ENCODE data around the gene RERE. TPM values are rescaled to one million over a fixed set of nuclear protein-coding genes. Genes with fewer than 3 reads are reported as not detected.
A peak's percentile ranks its signal among the peaks of the same experiment; 100 is the strongest.

The RERE gene
- total RNA-seq: 215 TPM

DNA sequence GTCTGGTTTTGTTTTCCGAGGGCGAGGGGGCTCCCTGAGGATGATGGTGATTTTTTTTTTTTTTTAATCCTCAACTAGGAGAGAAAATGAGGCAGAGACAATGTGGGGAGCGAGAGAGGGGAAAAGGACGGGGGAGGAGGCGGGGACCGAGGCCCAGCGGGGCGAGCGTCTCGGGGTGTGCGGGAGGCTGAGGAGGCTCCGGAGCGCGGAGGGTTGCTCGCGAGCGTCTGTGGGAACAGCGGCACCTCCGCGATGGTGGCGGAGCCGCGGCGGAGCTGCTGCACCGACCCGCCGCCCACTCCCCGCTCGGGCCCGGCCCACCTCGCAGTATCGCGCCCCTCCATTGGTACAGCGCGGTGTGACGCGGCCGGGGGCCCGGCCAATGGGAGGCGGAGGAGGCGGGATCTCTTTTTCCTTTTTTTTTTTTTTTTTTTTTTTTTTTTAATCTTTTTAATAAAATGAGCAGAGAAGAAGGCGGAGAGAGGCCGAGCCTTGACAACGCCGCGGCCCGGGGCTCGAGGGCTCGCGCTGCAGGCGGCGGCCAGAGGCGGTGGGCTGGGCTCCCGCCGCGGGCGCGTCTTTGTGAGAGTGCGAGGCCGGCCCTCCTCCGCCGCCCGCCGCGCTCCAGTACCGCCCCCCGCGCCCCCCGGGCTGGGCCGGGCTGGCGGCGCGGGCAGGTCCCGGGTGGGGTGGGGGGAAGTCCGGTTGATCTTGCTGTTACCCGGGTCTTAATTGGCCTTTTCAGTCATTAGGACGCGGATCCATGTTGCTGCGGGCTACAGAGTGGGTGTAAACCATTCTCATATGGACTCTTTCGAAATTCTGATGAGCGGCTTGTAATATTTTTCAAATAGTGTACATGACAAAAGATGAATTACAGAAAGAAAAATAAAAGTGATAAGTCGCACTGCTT, at the start of gene RERE:
Gene RERE (minus strand): TSS at position 229 of the 913 bp plus-strand sequence.
- DNase-seq (ENCODE audit: low spot score): peak; percentile 95

GRCh38 chr1:8866792-8867415, 49.5 kb upstream of the RERE start:
- DNase-seq (ENCODE audit: low spot score): no peak

GRCh38 chr1:8866173-8866791, 48.8 kb upstream of the RERE start:
- no peak for DNase-seq (ENCODE audit: low spot score)

- no peak for DNase-seq (ENCODE audit: low spot score)
Measured at GRCh38 chr1:8864713-8865344, 47.4 kb upstream of the RERE start.

GRCh38 chr1:8863794-8864233, 46.4 kb upstream of the RERE start:
- no peak for DNase-seq (ENCODE audit: low spot score)

GRCh38 chr1:8863138-8863537, 45.7 kb upstream of the RERE start:
- no peak for DNase-seq (ENCODE audit: low spot score)

- no peak for DNase-seq (ENCODE audit: low spot score)
Measured at GRCh38 chr1:8862528-8862927, 45.1 kb upstream of the RERE start.

DNA sequence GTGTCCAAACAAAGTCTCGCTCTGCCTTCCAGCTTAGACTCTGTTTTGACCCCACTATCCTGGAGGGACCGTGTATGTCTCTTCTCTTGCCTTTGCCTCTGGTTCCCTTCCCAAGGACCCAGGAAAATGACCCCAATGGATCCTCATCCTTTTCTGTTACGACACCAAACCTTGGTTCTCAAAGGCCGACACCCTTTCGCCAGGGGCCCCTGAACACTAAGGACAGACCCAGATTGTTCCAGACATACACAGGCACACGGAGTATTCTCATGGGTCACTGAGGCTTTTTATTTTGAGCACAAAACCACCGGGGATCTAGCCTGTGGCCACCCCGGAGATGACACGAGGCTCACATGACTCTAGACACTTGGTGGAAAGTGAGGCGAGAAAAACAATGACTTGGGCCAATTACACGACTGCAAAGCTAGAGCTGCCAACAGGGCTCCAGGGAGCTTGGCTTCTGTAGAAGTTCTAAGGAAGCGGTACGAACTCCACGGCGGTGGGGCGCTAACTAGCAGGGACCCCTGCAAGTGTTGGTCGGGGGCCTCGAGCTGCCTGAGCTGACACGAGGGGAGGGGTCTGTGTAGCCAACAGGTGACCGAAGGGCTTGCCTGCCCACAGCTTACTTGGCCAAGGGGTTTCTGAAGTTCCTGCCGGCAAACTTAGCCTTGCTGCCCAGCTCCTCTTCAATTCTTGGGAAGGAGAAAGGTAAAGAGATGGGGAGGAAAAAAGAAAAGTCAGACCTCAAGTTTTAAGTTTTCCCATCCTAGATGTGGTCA, 43.5 kb upstream of the RERE start:
- DNase-seq (ENCODE audit: low spot score): no peak

DNA sequence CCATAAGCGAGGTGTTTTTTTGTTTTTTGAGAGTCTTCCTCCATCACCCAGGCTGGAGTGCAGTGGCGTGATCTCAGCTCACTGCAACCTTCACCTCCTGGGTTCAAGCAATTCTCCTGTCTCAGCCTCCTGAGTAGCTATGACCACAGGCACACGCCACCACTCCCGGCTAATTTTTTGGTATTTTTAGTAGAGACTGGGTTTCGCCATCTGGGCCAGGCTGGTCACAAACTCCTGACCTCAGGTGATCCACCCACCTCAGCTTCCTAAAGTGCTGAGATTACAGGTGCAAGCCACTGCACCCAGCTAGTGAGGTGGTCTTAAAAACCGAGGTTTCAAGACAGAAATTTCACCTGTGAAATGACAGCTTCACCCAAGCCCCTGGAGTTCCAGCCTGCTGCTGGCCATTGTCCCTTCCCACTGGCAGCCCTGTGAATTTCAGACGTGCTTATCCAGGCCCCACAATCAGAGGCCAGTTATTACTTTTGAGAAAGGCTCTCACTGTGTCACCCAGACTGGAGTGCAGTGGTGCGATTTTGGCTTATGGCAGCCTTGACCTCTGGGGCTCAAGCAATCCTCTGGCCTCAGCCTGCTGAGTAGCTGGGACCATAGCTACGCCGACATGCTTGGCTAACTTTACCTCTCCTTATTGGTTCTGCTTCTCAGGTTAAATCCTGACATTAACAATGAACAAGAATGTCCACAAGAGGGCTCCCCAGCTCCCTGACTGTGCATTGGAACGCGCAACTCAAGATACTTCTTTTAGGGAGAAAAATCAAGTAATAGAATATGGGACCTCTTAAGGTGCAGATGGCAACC, 41.7 kb upstream of the RERE start:
- no peak for DNase-seq (ENCODE audit: low spot score)

GRCh38 chr1:8858112-8858668, 40.8 kb upstream of the RERE start:
- DNase-seq (ENCODE audit: low spot score): no peak

- DNase-seq (ENCODE audit: low spot score): no peak
Measured at GRCh38 chr1:8856689-8857412, 39.4 kb upstream of the RERE start.

GRCh38 chr1:8854240-8854639, 36.8 kb upstream of the RERE start:
- no peak for DNase-seq (ENCODE audit: low spot score)

DNA sequence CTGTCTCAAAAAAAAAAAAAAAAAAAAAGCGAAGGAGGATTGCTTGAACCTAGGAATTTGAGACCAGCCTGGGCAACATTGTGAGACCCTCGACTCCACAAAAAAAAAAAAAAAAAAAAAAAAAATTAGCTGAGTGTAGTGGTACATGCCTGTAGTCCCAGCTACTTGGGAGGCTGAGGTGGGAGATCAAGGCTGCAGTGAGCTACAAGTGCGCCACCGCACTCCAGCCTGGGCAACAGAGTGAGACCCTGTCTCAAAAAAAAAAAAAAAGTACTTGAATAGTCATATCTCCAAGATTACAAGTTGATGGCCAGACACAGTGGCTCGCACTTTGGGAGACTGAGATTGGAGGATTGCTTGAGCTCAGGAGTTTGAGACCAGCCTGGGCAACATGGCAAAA, 33.6 kb upstream of the RERE start:
- no peak for DNase-seq (ENCODE audit: low spot score)

GRCh38 chr1:8848663-8849386, 31.4 kb upstream of the RERE start:
- DNase-seq (ENCODE audit: low spot score): peak; percentile 92

- DNase-seq (ENCODE audit: low spot score): peak; percentile 53
Measured at GRCh38 chr1:8847990-8848389, 30.6 kb upstream of the RERE start.

- no peak for DNase-seq (ENCODE audit: low spot score)
Measured at GRCh38 chr1:8846263-8846662, 28.8 kb upstream of the RERE start.

- no peak for DNase-seq (ENCODE audit: low spot score)
Measured at GRCh38 chr1:8845104-8846097, 28.0 kb upstream of the RERE start.
